Epithelial cell of esophagus (primary cell): ENCODE results near the gene ADRM1.
A peak's percentile ranks its signal among the peaks of the same experiment; 100 is the strongest.

ENCODE experiments used
- DNase-seq: peaks from one replicate; pipeline ENCODE4 v3.0.0; 2010; ENCODE audit warnings: low read depth
- H3K4me3 ChIP-seq: 2 replicates; pipeline ENCODE4 v1.5.1; 2011; ENCODE audit warnings: mild to moderate bottlenecking, low read length, control low read depth
- TF ChIP-seq, protein P1 (sequence below): IDR thresholded peaks from 2 replicates; pipeline ENCODE4 v1.5.1; 2011; ENCODE audit warnings: low read depth, mild to moderate bottlenecking, low read length, control low read depth, inconsistent platforms; ENCODE audit not compliant: insufficient read depth; ENCODE audit errors: missing control alignments

The ADRM1 gene

DNA sequence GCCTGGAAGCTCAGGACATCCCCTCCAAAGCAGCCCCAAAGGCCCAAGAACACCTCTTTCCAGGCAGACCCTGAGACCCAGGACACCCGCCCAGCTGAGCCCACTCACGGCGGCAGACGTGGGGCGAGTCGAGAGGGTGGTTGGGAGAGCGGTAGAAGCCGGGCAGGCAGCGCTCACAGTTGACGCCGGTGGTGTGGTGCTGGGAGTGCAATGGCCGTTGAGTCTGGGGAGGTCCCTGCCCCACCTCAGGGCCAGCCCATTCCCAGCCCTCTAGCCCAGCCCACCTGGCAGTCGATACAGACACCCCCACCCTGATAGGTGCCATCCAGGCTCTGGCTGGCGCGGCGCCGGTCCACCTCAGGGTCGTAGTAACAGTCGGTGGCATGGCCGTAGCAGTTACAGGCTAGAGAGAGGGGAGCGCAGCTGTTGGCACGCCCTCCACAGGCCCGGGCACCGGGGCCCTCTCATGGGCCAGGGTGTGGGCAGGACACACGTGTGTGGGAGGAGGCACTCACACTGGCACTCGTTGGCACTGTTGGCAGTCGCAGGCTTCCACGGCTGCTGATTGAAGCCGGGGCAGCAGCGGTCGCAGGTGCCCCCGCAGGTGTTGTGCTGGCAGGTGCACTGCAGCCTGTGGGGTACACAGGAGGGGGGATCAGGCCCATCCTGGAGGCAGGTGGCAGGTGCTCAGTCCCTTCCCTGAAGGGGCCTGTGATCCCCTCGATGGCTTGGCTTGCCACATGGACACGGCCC, 43.8 kb downstream of the ADRM1 start:
- no peak overlapping the region for H3K4me3 ChIP-seq
- no peak for DNase-seq
- TF ChIP-seq, protein P1, sequence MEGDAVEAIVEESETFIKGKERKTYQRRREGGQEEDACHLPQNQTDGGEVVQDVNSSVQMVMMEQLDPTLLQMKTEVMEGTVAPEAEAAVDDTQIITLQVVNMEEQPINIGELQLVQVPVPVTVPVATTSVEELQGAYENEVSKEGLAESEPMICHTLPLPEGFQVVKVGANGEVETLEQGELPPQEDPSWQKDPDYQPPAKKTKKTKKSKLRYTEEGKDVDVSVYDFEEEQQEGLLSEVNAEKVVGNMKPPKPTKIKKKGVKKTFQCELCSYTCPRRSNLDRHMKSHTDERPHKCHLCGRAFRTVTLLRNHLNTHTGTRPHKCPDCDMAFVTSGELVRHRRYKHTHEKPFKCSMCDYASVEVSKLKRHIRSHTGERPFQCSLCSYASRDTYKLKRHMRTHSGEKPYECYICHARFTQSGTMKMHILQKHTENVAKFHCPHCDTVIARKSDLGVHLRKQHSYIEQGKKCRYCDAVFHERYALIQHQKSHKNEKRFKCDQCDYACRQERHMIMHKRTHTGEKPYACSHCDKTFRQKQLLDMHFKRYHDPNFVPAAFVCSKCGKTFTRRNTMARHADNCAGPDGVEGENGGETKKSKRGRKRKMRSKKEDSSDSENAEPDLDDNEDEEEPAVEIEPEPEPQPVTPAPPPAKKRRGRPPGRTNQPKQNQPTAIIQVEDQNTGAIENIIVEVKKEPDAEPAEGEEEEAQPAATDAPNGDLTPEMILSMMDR, result no peak

DNA sequence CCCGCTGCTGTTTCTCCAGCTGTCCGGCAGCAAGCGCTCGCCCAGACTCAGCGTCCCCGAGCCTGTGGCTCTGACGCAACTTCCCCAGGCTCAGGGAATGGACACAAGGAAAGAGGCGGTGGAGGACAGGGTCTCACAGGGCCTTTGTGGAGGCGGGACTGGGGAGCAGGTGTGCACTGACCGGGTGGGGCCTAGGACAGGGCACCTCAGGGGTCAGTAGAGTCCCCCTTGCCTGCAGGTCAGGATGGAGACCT, 44.3 kb downstream of the ADRM1 start:
- no peak overlapping the region for H3K4me3 ChIP-seq
- no peak for DNase-seq
- TF ChIP-seq, protein P1, result no peak

DNA sequence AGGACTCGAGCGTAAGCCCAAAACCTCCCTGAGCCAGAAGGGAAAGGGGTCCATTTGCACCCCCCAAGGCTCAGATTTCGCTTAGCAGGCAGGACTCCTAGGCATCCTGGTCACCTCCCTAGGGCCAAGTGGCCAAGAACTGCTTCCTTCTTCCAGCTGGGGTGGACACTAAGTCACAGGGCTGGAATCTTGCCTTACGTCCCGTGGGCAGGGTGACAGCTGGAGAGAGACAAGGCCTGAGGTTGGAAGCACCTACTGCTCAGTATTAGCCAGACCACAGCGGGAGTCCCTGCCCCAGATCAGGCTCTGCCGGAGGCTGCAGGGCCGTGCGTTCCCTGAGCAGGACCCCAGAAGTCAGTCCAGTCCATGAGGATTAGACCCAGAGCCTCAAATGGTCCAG, 44.6 kb downstream of the ADRM1 start:
- TF ChIP-seq, protein P1, result no peak
- H3K4me3 ChIP-seq, result no peak overlapping the region
- no peak for DNase-seq

DNA sequence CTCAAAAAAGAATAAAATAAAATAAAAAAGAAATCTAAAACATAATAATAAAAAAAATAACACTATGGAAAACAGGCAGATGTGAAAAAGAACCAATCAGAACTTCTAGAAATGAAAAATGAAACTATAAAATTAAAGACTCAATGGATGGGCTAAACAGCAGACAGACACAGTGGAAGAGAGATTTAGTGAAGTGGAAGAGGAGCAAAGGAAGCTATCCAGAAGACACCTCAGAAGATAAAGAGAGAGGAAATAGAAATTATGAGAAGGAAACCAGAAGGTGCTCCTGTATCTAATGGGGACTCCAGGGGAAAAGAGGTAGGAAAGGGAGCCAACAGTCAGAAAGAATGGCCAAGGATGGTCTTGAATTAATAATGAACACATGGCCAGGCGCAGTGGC, 45.8 kb downstream of the ADRM1 start:
- no peak for DNase-seq
- no peak overlapping the region for H3K4me3 ChIP-seq
- TF ChIP-seq, protein P1, result no peak

DNA sequence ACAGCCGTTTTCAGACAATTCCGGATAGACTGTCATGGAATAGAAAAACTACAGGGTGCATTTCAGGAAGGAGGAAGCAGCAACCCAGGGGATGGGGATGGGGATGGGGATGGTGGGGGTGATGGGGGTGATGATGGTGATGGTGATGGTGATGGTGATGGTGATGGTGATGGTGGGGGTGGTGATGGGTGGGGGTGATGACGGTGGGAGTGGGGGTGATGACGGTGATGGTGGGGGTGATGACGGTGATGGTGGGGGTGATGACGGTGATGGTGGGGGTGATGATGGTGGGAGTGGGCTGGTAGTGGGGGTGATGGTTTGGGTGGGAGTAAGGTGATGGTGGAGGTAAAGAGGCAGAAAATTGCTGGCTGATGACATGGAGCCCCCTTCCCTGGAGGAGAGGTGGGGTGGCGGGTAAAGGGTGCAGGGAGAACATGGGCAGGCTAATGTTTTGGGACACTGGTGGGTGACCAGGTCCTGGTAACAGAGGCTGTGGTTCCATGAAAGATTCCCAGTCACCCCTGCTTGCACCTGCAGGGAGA, 46.8 kb downstream of the ADRM1 start:
- no peak for DNase-seq
- TF ChIP-seq, protein P1, result no peak
- H3K4me3 ChIP-seq, result no peak overlapping the region

DNA sequence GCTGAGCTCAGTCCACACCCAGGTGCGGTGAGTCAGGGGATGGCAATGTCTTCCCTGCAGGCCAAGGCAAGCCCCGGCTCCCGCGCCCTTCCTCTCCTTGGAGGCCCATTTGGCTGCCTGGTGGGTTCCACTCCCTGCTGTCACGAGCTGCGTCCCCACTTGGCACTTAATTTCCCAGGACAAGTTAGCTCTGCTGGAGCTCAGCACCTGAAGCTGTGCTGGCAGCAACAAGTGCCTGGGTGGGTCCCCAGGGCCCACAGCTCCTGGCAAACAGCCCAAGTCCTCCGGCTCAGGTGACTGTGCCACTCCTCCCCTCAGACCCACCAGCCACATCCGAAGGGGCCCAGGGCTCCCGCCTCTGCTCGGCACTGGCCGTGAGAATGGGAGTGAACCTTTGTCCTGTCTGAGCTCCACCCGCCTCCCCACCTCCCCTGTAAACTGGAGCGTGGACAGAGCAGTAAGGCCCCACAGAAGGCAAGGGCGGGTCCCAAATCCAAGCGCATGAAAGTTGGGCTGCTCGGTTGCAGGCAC, 47.4 kb downstream of the ADRM1 start:
- TF ChIP-seq, protein P1, result no peak
- DNase-seq, result peak; percentile 99
- no peak overlapping the region for H3K4me3 ChIP-seq
